OCI-LY7 (cell line): Measurements from ENCODE around the gene PTPRQ. TPM values are rescaled to one million over a fixed set of nuclear protein-coding genes. Genes with fewer than 3 reads are reported as not detected.

Source experiments
- BruUV-seq: library from RNA; stranded (reverse); fragments of 400-500 nt; replicated peaks from 2 replicates; lab custom pipeline; 2021; lab: Mats Ljungman, UMichigan
- CTCF ChIA-PET: fragments of 300-600 bp; sonication (Branson Sonifier 250); formaldehyde crosslinking; loops from one replicate; lab custom pipeline; 2022; ENCODE audit warnings: antibody characterized with exemption; ENCODE audit not compliant: unreplicated experiment; lab: Charles Lee
- POLR2A ChIA-PET: fragments of 300-600 bp; sonication (Branson Sonifier 250); formaldehyde crosslinking; loops from one replicate; lab custom pipeline; 2022; ENCODE audit warnings: antibody characterized with exemption; lab: Charles Lee
- DNase-seq: peaks from one replicate; pipeline ENCODE4 v3.0.0-alpha.2; 2015; ENCODE audit warnings: low spot score
- H2AFZ ChIP-seq: fragments of 200-600 bp; sonication (generic), shearing (Covaris generic); 2 replicates; pipeline ENCODE4 v1.6.1; 2014; ENCODE audit warnings: mild to moderate bottlenecking, antibody characterized with exemption, low read length, moderate library complexity
- H3K27ac ChIP-seq: fragments of 200-600 bp; sonication (generic); 2 replicates; pipeline ENCODE4 v1.5.1; 2014; ENCODE audit warnings: mixed run types, low read depth, mild to moderate bottlenecking, moderate library complexity, low read length, inconsistent platforms; ENCODE audit not compliant: poor library complexity, severe bottlenecking
- H3K36me3 ChIP-seq: fragments of 200-600 bp; sonication (generic); 2 replicates; pipeline ENCODE4 v1.6.1; 2014; ENCODE audit warnings: mild to moderate bottlenecking, antibody characterized with exemption, low read length, moderate library complexity, mixed read lengths; ENCODE audit not compliant: insufficient read depth
- H3K4me1 ChIP-seq: fragments of 200-600 bp; sonication (generic); 2 replicates; pipeline ENCODE4 v1.5.1; 2014; ENCODE audit warnings: mild to moderate bottlenecking, low read length; ENCODE audit not compliant: insufficient read depth, poor library complexity, severe bottlenecking
- H3K4me2 ChIP-seq: fragments of 200-600 bp; sonication (generic); 2 replicates; pipeline ENCODE4 v1.6.1; 2014; ENCODE audit warnings: mild to moderate bottlenecking, low read length
- H3K4me3 ChIP-seq: fragments of 200-600 bp; sonication (generic); 2 replicates; pipeline ENCODE4 v1.5.1; 2014; ENCODE audit warnings: mild to moderate bottlenecking, low read depth, low read length; ENCODE audit not compliant: poor library complexity, severe bottlenecking
- H3K79me2 ChIP-seq: fragments of 200-600 bp; sonication (generic); 2 replicates; pipeline ENCODE4 v1.6.1; 2016; ENCODE audit warnings: low read depth, mild to moderate bottlenecking, low read length, moderate library complexity, mixed read lengths; ENCODE audit not compliant: insufficient read depth
- H3K9me2 ChIP-seq: fragments of 200-600 bp; sonication (generic); 2 replicates; pipeline ENCODE4 v1.6.1; 2016; ENCODE audit warnings: mild to moderate bottlenecking, low read length, mixed read lengths; ENCODE audit not compliant: insufficient read depth
- H3K9me3 ChIP-seq: fragments of 200-600 bp; sonication (generic); 2 replicates; pipeline ENCODE4 v1.6.1; 2014; ENCODE audit warnings: mild to moderate bottlenecking, mixed run types, low read length, mixed read lengths
- H4K20me1 ChIP-seq: fragments of 200-600 bp; sonication (generic); 2 replicates; pipeline ENCODE4 v1.6.1; 2014; ENCODE audit warnings: mild to moderate bottlenecking, antibody characterized with exemption, low read length, moderate library complexity, mixed read lengths; ENCODE audit not compliant: insufficient read depth
- CTCF ChIP-seq: fragments of 200-600 bp; sonication (generic); conservative IDR thresholded peaks from 2 replicates; pipeline ENCODE4 v1.5.1; 2014; ENCODE audit warnings: mild to moderate bottlenecking, antibody characterized with exemption, low read length, moderate library complexity, mixed read lengths
- EZH2phosphoT487 ChIP-seq: fragments of 200-600 bp; sonication (generic); IDR thresholded peaks from 2 replicates; pipeline ENCODE4 v1.6.1; 2018; ENCODE audit warnings: low read depth, borderline replicate concordance, mild to moderate bottlenecking, mixed run types, antibody characterized with exemption, low read length, moderate library complexity, mixed read lengths
- intact Hi-C: fragments of 100-400 bp; cut with micrococcal nuclease; formaldehyde crosslinking; loops from one replicate; pipeline ENCODE4 v1.10.0; 2022; ENCODE audit not compliant: unreplicated experiment
- total RNA-seq, 2 experiments: library from RNA; depleted of rRNA in 1 of 2; stranded (reverse); fragments of >200 nt in 1 of 2; shearing (Covaris generic) in 1 of 2; gene quantifications; 2 replicates each; pipeline ENCODE4 v1.2.3, GENCODE V29; 2014 to 2022

The PTPRQ gene
- total RNA-seq, 2 experiments from 2014 or later: not detected

GRCh38 chr12:80704420-80704819, 260.4 kb downstream of the PTPRQ start:
- Histone ChIP-seq H3K9me3 (no peaks in the 10 kb centered on the region), H3K27ac (no peak overlapping the region), H3K4me2 (no peak overlapping the region), H3K9me2 (no peaks in the 10 kb centered on the region), H3K4me3 (no peak overlapping the region), H3K36me3 (no peaks in the 10 kb centered on the region), H3K79me2 (no peaks in the 10 kb centered on the region), H4K20me1 (no peaks in the 10 kb centered on the region), H3K4me1 (no peaks in the 10 kb centered on the region), H2AFZ (no peak overlapping the region)
- TF ChIP-seq CTCF: no peak
- no peak for TF ChIP-seq EZH2phosphoT487
- intact Hi-C loops: no loop called here
- CTCF ChIA-PET: no interaction called here
- POLR2A ChIA-PET: no interaction called here
- BruUV-seq: no TSS peak
- no peak for DNase-seq

GRCh38 chr12:80707126-80707829, 263.2 kb downstream of the PTPRQ start, which contains the start of gene MYF6:
Gene MYF6 (plus strand): TSS chr12:80707634. CDS start chr12:80707720, 86 bp downstream.
- Histone ChIP-seq H2AFZ (no peak within 1 kb of the TSS), H3K4me2 (no peak within 1 kb of the TSS), H3K27ac (no peak within 1 kb of the TSS), H3K36me3 (no peaks in the 10 kb centered on the region), H3K9me2 (no peaks in the 10 kb centered on the region), H3K79me2 (no peaks in the 10 kb centered on the region), H3K4me3 (no peak within 1 kb of the TSS), H3K4me1 (no peaks in the 10 kb centered on the region), H4K20me1 (no peaks in the 10 kb centered on the region), H3K9me3 (no peaks in the 10 kb centered on the region)
- intact Hi-C loops: no loop called here
- POLR2A ChIA-PET: no interaction called here
- CTCF ChIA-PET: no interaction called here
- no TSS peak for BruUV-seq
- no peak for DNase-seq
- TF ChIP-seq CTCF: no peak
- TF ChIP-seq EZH2phosphoT487: no peak

GRCh38 chr12:80707830-80708258, 263.8 kb downstream of the PTPRQ start:
- intact Hi-C loops: no loop called here
- BruUV-seq: no TSS peak
- Histone ChIP-seq H4K20me1 (no peaks in the 10 kb centered on the region), H3K9me3 (no peaks in the 10 kb centered on the region), H3K9me2 (no peaks in the 10 kb centered on the region), H3K79me2 (no peaks in the 10 kb centered on the region), H3K4me3 (no peak overlapping the region), H3K4me2 (no peak overlapping the region), H2AFZ (no peak overlapping the region), H3K27ac (no peak overlapping the region), H3K36me3 (no peaks in the 10 kb centered on the region), H3K4me1 (no peaks in the 10 kb centered on the region)
- ChIA-PET CTCF (no interaction called here), POLR2A (interaction anchor here (0.6 kb wide), 1 partner anchor 102 kb away, joined by 3 read pairs; no protein-coding TSS in a partner anchor)
- DNase-seq: no peak
- TF ChIP-seq EZH2phosphoT487 (no peak), CTCF (no peak)
